Mammary epithelial cell (primary cell): ENCODE results near the gene STARD13.

ENCODE experiments used
- EZH2 ChIP-seq: IDR thresholded peaks from 2 replicates; pipeline ENCODE4 v1.6.1; 2012; ENCODE audit warnings: low read length, inconsistent platforms, borderline replicate concordance
- TF ChIP-seq, protein P1 (sequence below), 2 donors: IDR thresholded peaks in 1 of 2; conservative IDR thresholded peaks in 1 of 2; 2 replicates each; pipeline ENCODE4 v1.5.1; 2011 to 2012; ENCODE audit warnings: inconsistent platforms in 2 of 2, low read length in 2 of 2, mild to moderate bottlenecking in 2 of 2, control low read depth in 1 of 2, low read depth in 1 of 2; ENCODE audit not compliant: insufficient read depth in 1 of 2; ENCODE audit errors: extremely low read depth in 1 of 2

DNA sequence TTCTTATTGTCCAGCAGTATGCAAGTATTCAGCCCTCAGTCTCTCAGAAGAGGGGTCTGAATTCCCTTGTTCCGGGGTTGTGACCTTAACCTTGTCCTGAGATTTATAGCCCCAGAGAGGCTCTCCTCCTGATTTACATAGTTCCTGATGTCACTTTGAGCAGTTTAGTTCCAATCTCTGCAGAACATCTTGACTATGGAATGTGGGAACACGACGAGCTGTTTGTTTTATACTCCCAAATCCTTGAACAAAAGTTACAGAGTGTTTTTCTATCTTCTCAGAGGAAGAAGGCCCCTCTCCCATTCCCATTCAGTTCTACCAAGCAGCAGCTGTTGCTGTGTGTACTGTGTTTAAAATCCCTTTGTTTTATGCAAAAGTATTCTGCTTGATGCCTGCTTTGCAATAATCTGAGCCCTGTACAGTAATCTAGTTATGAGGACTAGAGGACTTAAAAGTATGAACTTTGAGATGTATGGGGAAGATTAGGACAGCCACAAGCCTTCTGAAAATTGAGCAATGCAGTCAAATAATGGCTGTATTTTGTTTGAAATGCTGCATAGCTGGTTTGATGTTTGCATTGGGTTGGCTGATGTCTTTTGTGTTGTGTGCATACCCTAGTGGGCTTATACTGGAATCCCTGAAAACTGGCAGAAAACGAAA is 194.7 kb downstream of the STARD13 start:
- TF ChIP-seq, protein P1, sequence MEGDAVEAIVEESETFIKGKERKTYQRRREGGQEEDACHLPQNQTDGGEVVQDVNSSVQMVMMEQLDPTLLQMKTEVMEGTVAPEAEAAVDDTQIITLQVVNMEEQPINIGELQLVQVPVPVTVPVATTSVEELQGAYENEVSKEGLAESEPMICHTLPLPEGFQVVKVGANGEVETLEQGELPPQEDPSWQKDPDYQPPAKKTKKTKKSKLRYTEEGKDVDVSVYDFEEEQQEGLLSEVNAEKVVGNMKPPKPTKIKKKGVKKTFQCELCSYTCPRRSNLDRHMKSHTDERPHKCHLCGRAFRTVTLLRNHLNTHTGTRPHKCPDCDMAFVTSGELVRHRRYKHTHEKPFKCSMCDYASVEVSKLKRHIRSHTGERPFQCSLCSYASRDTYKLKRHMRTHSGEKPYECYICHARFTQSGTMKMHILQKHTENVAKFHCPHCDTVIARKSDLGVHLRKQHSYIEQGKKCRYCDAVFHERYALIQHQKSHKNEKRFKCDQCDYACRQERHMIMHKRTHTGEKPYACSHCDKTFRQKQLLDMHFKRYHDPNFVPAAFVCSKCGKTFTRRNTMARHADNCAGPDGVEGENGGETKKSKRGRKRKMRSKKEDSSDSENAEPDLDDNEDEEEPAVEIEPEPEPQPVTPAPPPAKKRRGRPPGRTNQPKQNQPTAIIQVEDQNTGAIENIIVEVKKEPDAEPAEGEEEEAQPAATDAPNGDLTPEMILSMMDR (conservative IDR thresholded peaks at IDR 0.05 in 1 of 2, IDR thresholded peaks at IDR 0.05 in 1 of 2; ENCODE audit: extremely low read depth in 1 of 2, insufficient read depth in 1 of 2, low read depth in 1 of 2, low read length in 2 of 2): no peak
- no peak for TF ChIP-seq EZH2
